ENCODE results near the gene COX20. TPM values are rescaled to one million over a fixed set of nuclear protein-coding genes. Genes with fewer than 3 reads are reported as not detected.
A peak's percentile ranks its signal among the peaks of the same experiment; 100 is the strongest.

COX20 gene
- total and polyA plus RNA-seq, 2 of the 13 experiments (the other 11 are each of a cell fraction or from before 2014, with no cell fraction given): 34.4 to 95.8 TPM

- no peak for TF ChIP-seq RERE (CRISPR knock-in tag; IDR thresholded peaks at IDR 0.05; ENCODE audit: low read depth)
- 0 out of 2 replicates have a peak, but pooled peaks have one; percentile 21 for TF ChIP-seq ZSCAN12 (CRISPR knock-in tag; IDR thresholded peaks at IDR 0.05)
- TF ChIP-seq ZNF83 (CRISPR knock-in tag; IDR thresholded peaks at IDR 0.05; ENCODE audit: borderline replicate concordance): no peak
- TF ChIP-seq ZBTB33 (CRISPR knock-in tag; IDR thresholded peaks at IDR 0.05): peak; percentile 58
- no peak for TF ChIP-seq FOXA1 (IDR thresholded peaks at IDR 0.05)
- 0 out of 2 replicates have a peak, but pooled peaks have one; percentile 6 for TF ChIP-seq FOXA1 (CRISPR knock-in tag; IDR thresholded peaks at IDR 0.05)
- TF ChIP-seq RBAK (CRISPR knock-in tag; IDR thresholded peaks at IDR 0.05): no peak
- peak; percentile 86; the same call in 1 of the 2 replicates for TF ChIP-seq AFF4 (CRISPR knock-in tag; IDR thresholded peaks at IDR 0.05)
- TF ChIP-seq SMC3 (IDR thresholded peaks at IDR 0.05; ENCODE audit: low read length): no peak
- TF ChIP-seq POLR2AphosphoS5 (IDR thresholded peaks at IDR 0.05; ENCODE audit: low read depth, low read length): peak; percentile 89
- no peak for TF ChIP-seq MED8 (CRISPR knock-in tag; IDR thresholded peaks at IDR 0.05; ENCODE audit: insufficient replicate concordance)
- no peak for TF ChIP-seq MTF1 (CRISPR knock-in tag; IDR thresholded peaks at IDR 0.05)
- TF ChIP-seq, protein P1, sequence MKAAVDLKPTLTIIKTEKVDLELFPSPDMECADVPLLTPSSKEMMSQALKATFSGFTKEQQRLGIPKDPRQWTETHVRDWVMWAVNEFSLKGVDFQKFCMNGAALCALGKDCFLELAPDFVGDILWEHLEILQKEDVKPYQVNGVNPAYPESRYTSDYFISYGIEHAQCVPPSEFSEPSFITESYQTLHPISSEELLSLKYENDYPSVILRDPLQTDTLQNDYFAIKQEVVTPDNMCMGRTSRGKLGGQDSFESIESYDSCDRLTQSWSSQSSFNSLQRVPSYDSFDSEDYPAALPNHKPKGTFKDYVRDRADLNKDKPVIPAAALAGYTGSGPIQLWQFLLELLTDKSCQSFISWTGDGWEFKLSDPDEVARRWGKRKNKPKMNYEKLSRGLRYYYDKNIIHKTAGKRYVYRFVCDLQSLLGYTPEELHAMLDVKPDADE (CRISPR knock-in tag; IDR thresholded peaks at IDR 0.05): no peak
- no peak; the same call in 1 of the 2 replicates for TF ChIP-seq ZNF230 (CRISPR knock-in tag; IDR thresholded peaks at IDR 0.05)
- TF ChIP-seq ZNF124 (CRISPR knock-in tag; IDR thresholded peaks at IDR 0.05): peak; percentile 15; the same call in 1 of the 2 replicates
- peak; percentile 81 for TF ChIP-seq TAF15 (IDR thresholded peaks at IDR 0.05; ENCODE audit: low read depth, low read length, poor library complexity, severe bottlenecking)
- TF ChIP-seq HDAC2 (CRISPR knock-in tag; IDR thresholded peaks at IDR 0.05): no peak; the same call in none of the 2 replicates
Measured at GRCh38 chr1:244864253-244865027, 29.0 kb downstream of the COX20 start, which contains the start of gene HNRNPU (continued).

All from HepG2 (cell line).